Stimulated activated CD4-positive, alpha-beta T cell treated with anti-CD3 and anti-CD28 coated beads, TNF-alpha, amount 100 ng/mL, for 4 hours (primary cell): Measurements from ENCODE around the gene ST13.
"Not testable (repeated sequence)": the region's sequence is repeated elsewhere in the genome, so short reads cannot be mapped to it uniquely, and the experiment has no call there.

Experiments
- DNase-seq, 3 experiments: peaks; one replicate each; pipeline ENCODE4 v3.0.0-alpha.2; 2020; ENCODE audit warnings: low read depth in 3 of 3

Gene ST13

GRCh38 chr22:40782521-40782920 lies 73.9 kb downstream of the ST13 start:
- DNase-seq, result no peak

GRCh38 chr22:40781749-40782148 lies 74.7 kb downstream of the ST13 start:
- DNase-seq, result not testable (repeated sequence)
